ENCODE results near the gene SORCS2. TPM values are rescaled to one million over a fixed set of nuclear protein-coding genes. Genes with fewer than 3 reads are reported as not detected.

SORCS2 gene
- total RNA-seq, 1 experiment from 2014 or later: 0.15 TPM

- DNase-seq (ENCODE audit: low read depth, low spot score): no peak
- no peak overlapping the region for H3K27ac ChIP-seq (ENCODE audit: low read length)
- no TSS peak for BruUV-seq (replicated peaks)
- TF ChIP-seq POLR2AphosphoS5 (IDR thresholded peaks at IDR 0.05; ENCODE audit: low read depth, low read length): no peak
- in situ Hi-C loops (cut with HindIII; ENCODE audit: low pct_unique_long_range_greater_than_20kb, low sequenced_read_pairs): no loop called here
- ChIA-PET CTCF (no interaction called here), POLR2A (no interaction called here)
- H3K9me3 ChIP-seq (ENCODE audit: control insufficient read depth, insufficient read depth, low read depth, low read length): no peaks in the 10 kb centered on the region
- ATAC-seq: no peak
- no peak overlapping the region for H3K4me3 ChIP-seq (ENCODE audit: low read depth in 2 of 2, low read length in 2 of 2)
- H3K36me3 ChIP-seq (ENCODE audit: control insufficient read depth, insufficient read depth, low read length): no peaks in the 10 kb centered on the region
- intact Hi-C loops (cut with micrococcal nuclease; ENCODE audit: unreplicated experiment): no loop called here
- no peaks in the 10 kb centered on the region for H3K27me3 ChIP-seq (ENCODE audit: control insufficient read depth, insufficient read depth, low read length)
- H3K4me1 ChIP-seq (ENCODE audit: control insufficient read depth, insufficient read depth, low read length): no peaks in the 10 kb centered on the region
Measured at GRCh38 chr4:7160439-7160838, 31.9 kb upstream of the SORCS2 start.

DNA sequence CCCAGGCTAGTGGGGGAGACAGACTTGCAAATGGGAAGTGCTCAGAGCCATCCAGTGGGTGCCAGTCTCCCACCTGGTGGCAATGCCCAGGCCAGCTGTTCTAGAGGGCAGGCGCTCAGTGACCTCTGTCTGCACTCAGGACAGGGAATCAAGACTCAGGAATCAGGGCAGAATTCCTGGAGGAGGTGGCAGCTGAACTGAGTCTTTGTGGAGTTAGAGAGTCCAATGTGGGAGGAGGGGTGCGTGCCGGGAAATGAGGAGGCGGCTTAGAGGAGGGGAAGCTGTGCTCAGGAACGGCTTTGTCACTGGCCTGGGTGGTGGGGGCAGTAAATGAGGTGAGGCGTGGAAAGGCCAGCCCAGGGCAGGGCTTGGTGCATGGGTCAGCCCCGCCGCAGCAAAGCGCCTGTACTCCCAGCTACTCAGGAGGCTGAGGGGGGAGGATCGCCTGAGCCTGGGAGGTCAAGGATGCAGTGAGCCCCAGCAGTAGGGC, 31.3 kb upstream of the SORCS2 start:
- CTCF ChIA-PET: no interaction called here
- Histone ChIP-seq H3K9me3 (ENCODE audit: control insufficient read depth, insufficient read depth, low read depth, low read length) (no peaks in the 10 kb centered on the region), H3K27ac (ENCODE audit: low read length) (no peak overlapping the region), H3K36me3 (ENCODE audit: control insufficient read depth, insufficient read depth, low read length) (no peaks in the 10 kb centered on the region), H3K4me1 (ENCODE audit: control insufficient read depth, insufficient read depth, low read length) (no peaks in the 10 kb centered on the region), H3K4me3 (ENCODE audit: low read depth in 2 of 2, low read length in 2 of 2) (no peak overlapping the region), H3K27me3 (ENCODE audit: control insufficient read depth, insufficient read depth, low read length) (no peaks in the 10 kb centered on the region)
- no peak for ATAC-seq
- no TSS peak for BruUV-seq (replicated peaks)
- in situ Hi-C loops (cut with HindIII; ENCODE audit: low pct_unique_long_range_greater_than_20kb, low sequenced_read_pairs) (no loop called here), intact Hi-C loops (cut with micrococcal nuclease; ENCODE audit: unreplicated experiment) (no loop called here)
- DNase-seq (ENCODE audit: low read depth, low spot score): no peak
- POLR2A ChIA-PET: no interaction called here
- no peak for TF ChIP-seq TCF7L2 (IDR thresholded peaks at IDR 0.05; ENCODE audit: low read depth, low read length)
- TF ChIP-seq, protein P1, sequence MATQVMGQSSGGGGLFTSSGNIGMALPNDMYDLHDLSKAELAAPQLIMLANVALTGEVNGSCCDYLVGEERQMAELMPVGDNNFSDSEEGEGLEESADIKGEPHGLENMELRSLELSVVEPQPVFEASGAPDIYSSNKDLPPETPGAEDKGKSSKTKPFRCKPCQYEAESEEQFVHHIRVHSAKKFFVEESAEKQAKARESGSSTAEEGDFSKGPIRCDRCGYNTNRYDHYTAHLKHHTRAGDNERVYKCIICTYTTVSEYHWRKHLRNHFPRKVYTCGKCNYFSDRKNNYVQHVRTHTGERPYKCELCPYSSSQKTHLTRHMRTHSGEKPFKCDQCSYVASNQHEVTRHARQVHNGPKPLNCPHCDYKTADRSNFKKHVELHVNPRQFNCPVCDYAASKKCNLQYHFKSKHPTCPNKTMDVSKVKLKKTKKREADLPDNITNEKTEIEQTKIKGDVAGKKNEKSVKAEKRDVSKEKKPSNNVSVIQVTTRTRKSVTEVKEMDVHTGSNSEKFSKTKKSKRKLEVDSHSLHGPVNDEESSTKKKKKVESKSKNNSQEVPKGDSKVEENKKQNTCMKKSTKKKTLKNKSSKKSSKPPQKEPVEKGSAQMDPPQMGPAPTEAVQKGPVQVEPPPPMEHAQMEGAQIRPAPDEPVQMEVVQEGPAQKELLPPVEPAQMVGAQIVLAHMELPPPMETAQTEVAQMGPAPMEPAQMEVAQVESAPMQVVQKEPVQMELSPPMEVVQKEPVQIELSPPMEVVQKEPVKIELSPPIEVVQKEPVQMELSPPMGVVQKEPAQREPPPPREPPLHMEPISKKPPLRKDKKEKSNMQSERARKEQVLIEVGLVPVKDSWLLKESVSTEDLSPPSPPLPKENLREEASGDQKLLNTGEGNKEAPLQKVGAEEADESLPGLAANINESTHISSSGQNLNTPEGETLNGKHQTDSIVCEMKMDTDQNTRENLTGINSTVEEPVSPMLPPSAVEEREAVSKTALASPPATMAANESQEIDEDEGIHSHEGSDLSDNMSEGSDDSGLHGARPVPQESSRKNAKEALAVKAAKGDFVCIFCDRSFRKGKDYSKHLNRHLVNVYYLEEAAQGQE (IDR thresholded peaks at IDR 0.05; ENCODE audit: insufficient read depth in 1 of 2, low read depth in 2 of 2, low read length in 1 of 2): no peak
- no peak for TF ChIP-seq POLR2AphosphoS5 (IDR thresholded peaks at IDR 0.05; ENCODE audit: low read depth, low read length)
- TF ChIP-seq SIN3A (IDR thresholded peaks at IDR 0.05; ENCODE audit: borderline replicate concordance, insufficient read depth, low read depth, low read length): no peak
- TF ChIP-seq, protein P2, sequence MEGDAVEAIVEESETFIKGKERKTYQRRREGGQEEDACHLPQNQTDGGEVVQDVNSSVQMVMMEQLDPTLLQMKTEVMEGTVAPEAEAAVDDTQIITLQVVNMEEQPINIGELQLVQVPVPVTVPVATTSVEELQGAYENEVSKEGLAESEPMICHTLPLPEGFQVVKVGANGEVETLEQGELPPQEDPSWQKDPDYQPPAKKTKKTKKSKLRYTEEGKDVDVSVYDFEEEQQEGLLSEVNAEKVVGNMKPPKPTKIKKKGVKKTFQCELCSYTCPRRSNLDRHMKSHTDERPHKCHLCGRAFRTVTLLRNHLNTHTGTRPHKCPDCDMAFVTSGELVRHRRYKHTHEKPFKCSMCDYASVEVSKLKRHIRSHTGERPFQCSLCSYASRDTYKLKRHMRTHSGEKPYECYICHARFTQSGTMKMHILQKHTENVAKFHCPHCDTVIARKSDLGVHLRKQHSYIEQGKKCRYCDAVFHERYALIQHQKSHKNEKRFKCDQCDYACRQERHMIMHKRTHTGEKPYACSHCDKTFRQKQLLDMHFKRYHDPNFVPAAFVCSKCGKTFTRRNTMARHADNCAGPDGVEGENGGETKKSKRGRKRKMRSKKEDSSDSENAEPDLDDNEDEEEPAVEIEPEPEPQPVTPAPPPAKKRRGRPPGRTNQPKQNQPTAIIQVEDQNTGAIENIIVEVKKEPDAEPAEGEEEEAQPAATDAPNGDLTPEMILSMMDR (IDR thresholded peaks at IDR 0.05): no peak

- ATAC-seq (no peak), DNase-seq (ENCODE audit: low read depth, low spot score) (no peak)
- Histone ChIP-seq H3K36me3 (ENCODE audit: control insufficient read depth, insufficient read depth, low read length) (no peaks in the 10 kb centered on the region), H3K4me1 (ENCODE audit: control insufficient read depth, insufficient read depth, low read length) (no peaks in the 10 kb centered on the region), H3K9me3 (ENCODE audit: control insufficient read depth, insufficient read depth, low read depth, low read length) (no peaks in the 10 kb centered on the region), H3K27ac (ENCODE audit: low read length) (no peak overlapping the region), H3K4me3 (ENCODE audit: low read depth in 2 of 2, low read length in 2 of 2) (no peak overlapping the region), H3K27me3 (ENCODE audit: control insufficient read depth, insufficient read depth, low read length) (no peaks in the 10 kb centered on the region)
- ChIA-PET POLR2A (no interaction called here), CTCF (no interaction called here)
- intact Hi-C loops (cut with micrococcal nuclease; ENCODE audit: unreplicated experiment) (no loop called here), in situ Hi-C loops (cut with HindIII; ENCODE audit: low pct_unique_long_range_greater_than_20kb, low sequenced_read_pairs) (no loop called here)
- BruUV-seq (replicated peaks): no TSS peak
- no peak for TF ChIP-seq SIN3A (IDR thresholded peaks at IDR 0.05; ENCODE audit: borderline replicate concordance, insufficient read depth, low read depth, low read length)
- TF ChIP-seq, protein P2 (IDR thresholded peaks at IDR 0.05): no peak
- TF ChIP-seq, protein P1 (IDR thresholded peaks at IDR 0.05; ENCODE audit: insufficient read depth in 1 of 2, low read depth in 2 of 2, low read length in 1 of 2): no peak
Measured at GRCh38 chr4:7161721-7162214, 30.6 kb upstream of the SORCS2 start.

Measured in Panc1 (cell line).